ENCODE results near the gene RDH16.

RDH16 gene

DNA sequence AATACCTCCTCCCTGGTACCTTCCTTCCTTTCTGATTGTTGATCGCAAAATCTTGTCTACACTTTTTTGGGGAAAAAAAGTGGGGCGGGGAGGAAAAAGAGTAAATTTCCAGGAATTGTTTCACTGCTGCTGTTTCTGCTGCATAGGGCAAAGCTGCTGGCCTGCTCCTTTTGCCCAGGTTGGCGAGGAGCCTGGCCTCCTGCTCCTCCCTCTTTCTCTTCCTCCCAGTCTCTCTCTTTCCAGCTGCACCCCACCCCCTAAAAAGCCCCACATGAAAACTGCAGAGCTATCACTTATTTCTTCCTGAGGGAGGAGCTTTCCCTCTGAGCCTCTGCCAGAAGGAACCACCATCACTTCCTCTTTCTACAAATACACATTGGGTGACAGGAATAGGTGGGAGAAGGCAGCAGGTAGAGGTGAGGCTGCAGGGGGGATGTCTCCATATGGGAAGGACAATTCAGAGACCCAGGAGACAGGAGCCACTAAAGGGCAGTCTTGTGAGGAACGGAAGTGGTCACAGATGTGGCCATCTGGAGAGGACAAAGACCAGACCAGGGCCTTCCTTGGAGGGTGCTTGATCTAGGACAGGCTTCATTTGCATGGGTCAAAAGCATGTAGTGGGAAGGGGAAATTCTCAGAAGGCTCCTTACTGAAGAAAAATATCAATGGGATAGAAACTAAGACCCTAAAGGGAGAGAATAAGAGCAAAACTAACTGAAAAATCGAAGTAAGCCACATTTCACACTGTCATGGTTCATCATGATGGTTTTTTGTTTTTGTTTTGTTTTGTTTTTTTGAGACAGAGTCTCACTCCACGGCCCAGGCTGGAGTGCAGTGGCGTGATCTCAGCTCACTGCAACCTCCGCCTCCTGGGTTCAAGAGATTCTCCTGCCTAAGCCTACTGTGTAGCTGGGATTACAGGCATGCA is 34.2 kb upstream of the RDH16 start:
- TF ChIP-seq, protein P1, sequence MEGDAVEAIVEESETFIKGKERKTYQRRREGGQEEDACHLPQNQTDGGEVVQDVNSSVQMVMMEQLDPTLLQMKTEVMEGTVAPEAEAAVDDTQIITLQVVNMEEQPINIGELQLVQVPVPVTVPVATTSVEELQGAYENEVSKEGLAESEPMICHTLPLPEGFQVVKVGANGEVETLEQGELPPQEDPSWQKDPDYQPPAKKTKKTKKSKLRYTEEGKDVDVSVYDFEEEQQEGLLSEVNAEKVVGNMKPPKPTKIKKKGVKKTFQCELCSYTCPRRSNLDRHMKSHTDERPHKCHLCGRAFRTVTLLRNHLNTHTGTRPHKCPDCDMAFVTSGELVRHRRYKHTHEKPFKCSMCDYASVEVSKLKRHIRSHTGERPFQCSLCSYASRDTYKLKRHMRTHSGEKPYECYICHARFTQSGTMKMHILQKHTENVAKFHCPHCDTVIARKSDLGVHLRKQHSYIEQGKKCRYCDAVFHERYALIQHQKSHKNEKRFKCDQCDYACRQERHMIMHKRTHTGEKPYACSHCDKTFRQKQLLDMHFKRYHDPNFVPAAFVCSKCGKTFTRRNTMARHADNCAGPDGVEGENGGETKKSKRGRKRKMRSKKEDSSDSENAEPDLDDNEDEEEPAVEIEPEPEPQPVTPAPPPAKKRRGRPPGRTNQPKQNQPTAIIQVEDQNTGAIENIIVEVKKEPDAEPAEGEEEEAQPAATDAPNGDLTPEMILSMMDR (IDR thresholded peaks at IDR 0.05; ENCODE audit: low read depth, low read length, missing control alignments), result no peak
- no peak for DNase-seq
- Histone ChIP-seq H3K36me3 (replicated peaks) (no peaks in the 10 kb centered on the region), H3K27me3 (replicated peaks) (no peaks in the 10 kb centered on the region), H3K4me3 (ENCODE audit: low read depth, low read length) (no peak overlapping the region), H3K27ac (no peak overlapping the region)
- in situ Hi-C loops (cut with HindIII; ENCODE audit: low pct_ligation_motif_present, low sequenced_read_pairs), result loop anchor here (25.0 kb wide), 1 partner anchor 229 kb away; the partner anchor contains the start of genes HSD17B6 and PRIM1

DNA sequence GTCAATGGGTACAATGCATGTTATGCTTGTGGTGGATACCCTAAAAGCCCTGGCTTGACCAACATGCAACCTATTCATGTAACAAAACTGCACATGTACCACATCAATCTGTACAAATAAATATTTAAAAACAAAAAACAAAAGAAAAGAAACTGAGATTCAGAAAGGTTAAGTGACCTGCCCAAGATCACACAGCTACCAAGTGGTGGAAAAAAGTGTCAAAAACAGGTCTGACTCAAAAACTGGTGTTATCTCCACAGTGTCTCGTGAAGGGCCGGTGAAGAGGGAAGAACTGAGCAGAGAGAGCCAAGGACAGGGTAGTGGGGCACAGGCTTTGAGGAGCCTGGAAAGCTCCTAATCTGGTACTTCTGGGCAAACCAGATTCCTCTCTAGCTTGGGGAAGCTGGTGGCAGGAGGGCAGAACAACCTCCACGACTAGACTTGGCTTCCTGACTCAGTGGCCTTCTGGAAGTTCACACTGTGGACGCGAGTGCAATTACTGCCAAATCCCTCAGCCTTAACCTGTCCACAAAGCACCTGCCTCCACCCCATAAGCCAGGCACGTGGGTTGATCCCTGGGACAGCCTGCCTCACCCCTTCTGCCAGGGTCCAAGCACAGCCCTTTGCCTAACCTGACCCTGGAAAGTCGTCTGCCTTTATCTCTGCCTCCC is 33.4 kb upstream of the RDH16 start:
- Histone ChIP-seq H3K36me3 (replicated peaks) (no peaks in the 10 kb centered on the region), H3K27me3 (replicated peaks) (no peaks in the 10 kb centered on the region), H3K4me3 (ENCODE audit: low read depth, low read length) (no peak overlapping the region), H3K27ac (no peak overlapping the region)
- TF ChIP-seq, protein P1 (IDR thresholded peaks at IDR 0.05; ENCODE audit: low read depth, low read length, missing control alignments), result no peak
- DNase-seq, result no peak
- in situ Hi-C loops (cut with HindIII; ENCODE audit: low pct_ligation_motif_present, low sequenced_read_pairs), result loop anchor here (25.0 kb wide), 1 partner anchor 228 kb away; the partner anchor contains the start of genes HSD17B6 and PRIM1

DNA sequence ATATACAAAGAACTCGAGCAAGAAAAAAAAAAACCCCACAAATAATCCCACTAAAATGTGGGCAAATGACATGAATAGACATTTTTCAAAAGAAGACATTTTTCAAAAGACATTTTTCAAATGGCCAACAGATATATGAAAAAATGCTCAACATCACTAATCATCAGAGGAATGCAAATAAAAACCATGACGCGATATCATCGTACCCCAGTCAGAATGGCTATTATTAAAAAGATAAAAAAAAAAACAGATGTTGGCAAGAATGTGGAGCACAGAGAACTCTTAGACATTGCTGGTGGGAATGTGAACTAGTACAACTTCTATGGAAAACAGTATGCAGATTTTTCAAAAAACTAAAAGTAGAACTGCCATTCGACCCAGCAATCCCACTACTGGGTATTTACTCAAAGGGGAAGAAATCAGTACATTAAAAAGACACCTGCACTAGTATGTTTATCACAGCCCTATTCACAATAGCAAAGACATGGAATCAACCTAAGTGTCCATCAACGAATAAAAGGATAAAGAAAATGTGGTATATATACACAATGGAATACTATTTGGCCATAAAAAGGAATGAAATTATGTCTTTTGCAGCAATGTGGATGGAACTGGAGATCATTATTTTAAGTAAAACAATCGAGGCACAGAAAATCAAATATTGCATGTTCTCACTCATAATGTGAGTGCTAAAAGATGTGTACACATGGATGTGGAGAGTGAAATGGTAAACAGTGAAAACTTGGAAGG is 32.6 kb upstream of the RDH16 start:
- Histone ChIP-seq H3K27ac (no peak overlapping the region), H3K27me3 (replicated peaks) (no peaks in the 10 kb centered on the region), H3K36me3 (replicated peaks) (no peaks in the 10 kb centered on the region), H3K4me3 (ENCODE audit: low read depth, low read length) (no peak overlapping the region)
- in situ Hi-C loops (cut with HindIII; ENCODE audit: low pct_ligation_motif_present, low sequenced_read_pairs), result loop anchor here (25.0 kb wide), 1 partner anchor 228 kb away; the partner anchor contains the start of genes HSD17B6 and PRIM1
- no peak for DNase-seq
- TF ChIP-seq, protein P1 (IDR thresholded peaks at IDR 0.05; ENCODE audit: low read depth, low read length, missing control alignments), result no peak

DNA sequence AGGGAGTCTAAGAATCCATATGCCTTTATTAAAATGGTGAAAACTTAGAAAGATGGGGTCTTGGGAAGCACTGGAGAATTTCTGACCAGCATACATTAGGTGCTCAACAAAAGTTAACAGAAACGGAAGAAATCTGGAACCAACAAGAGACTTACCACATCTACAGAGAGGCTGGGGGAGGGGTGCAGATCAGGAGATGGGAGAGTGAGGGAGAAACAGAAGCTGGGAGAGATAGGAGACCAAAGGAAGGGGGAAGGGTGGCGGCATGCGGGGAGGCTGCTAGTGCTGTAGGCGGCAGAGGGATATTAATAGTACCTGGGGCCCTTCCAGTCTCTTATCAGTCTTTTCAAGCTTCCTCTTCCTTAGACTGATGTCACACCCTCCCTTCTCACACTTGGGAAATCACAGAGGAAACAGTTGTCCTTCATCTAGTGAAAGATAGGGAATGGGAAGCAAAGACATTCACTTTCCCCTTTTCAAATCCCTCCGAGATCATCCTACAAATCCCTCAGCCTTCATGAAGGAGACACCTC is 30.9 kb upstream of the RDH16 start:
- no peaks in the 10 kb centered on the region for H3K27me3 ChIP-seq (replicated peaks)
- in situ Hi-C loops (cut with HindIII; ENCODE audit: low pct_ligation_motif_present, low sequenced_read_pairs), result loop anchor here (25.0 kb wide), 1 partner anchor 226 kb away; the partner anchor contains the start of genes HSD17B6 and PRIM1
- no peak overlapping the region for H3K4me3 ChIP-seq (ENCODE audit: low read depth, low read length)
- DNase-seq, result peak; percentile 10
- H3K36me3 ChIP-seq (replicated peaks), result no peaks in the 10 kb centered on the region
- no peak overlapping the region for H3K27ac ChIP-seq
- TF ChIP-seq, protein P1 (IDR thresholded peaks at IDR 0.05; ENCODE audit: low read depth, low read length, missing control alignments), result no peak

DNA sequence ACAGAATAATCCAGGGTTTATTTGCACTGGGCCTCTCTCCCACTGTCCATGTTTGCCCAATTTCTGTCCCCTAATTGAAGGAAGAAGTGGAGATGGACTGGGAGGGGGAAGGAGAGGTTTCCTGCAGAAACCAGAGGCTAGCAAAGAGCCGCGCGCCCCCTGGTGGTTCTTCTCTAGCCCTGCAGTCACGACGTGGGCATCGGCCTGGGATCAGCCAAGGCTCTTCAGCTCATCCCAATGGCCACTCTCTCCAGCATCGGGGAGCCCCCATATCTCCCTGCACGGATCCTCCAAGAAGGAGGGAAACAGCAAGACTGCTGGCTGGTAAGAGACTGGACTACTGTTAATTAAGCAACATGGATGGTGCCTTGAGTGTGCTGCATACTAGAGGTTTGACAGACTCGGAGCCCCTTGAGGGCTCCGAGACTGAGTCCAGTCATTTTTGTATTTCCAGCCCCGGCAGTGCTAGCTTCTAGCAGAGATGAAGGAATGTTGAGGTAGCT is 30.2 kb upstream of the RDH16 start:
- no peaks in the 10 kb centered on the region for H3K27me3 ChIP-seq (replicated peaks)
- no peaks in the 10 kb centered on the region for H3K36me3 ChIP-seq (replicated peaks)
- no peak overlapping the region for H3K4me3 ChIP-seq (ENCODE audit: low read depth, low read length)
- TF ChIP-seq, protein P1 (IDR thresholded peaks at IDR 0.05; ENCODE audit: low read depth, low read length, missing control alignments), result peak; percentile 99
- no peak overlapping the region for H3K27ac ChIP-seq
- in situ Hi-C loops (cut with HindIII; ENCODE audit: low pct_ligation_motif_present, low sequenced_read_pairs), result loop anchor here (25.0 kb wide), 1 partner anchor 225 kb away; the partner anchor contains the start of genes HSD17B6 and PRIM1
- DNase-seq, result peak; percentile 57

Data from brain microvascular endothelial cell (primary cell).